OCI-LY3 (cell line): ENCODE measurements around the gene SUSD1.
A peak's percentile ranks its signal among the peaks of the same experiment; 100 is the strongest.

Source experiments
- H2AFZ ChIP-seq: fragments of 200-600, 300-600 bp; shearing (Covaris generic); 2 replicates; pipeline ENCODE4 v1.6.0; 2014; ENCODE audit warnings: antibody characterized with exemption, low read depth, low read length
- H3K27ac ChIP-seq: fragments of 200-600, 300-600 bp; sonication (generic); 2 replicates; pipeline ENCODE4 v1.5.1; 2014; ENCODE audit warnings: mild to moderate bottlenecking, low read length, moderate library complexity, mixed read lengths
- H3K27me3 ChIP-seq: fragments of 200-600, 300-600 bp; sonication (generic); 2 replicates; pipeline ENCODE4 v1.6.1; 2014; ENCODE audit warnings: low read depth, low read length, mixed read lengths
- H3K36me3 ChIP-seq: fragments of 200-600, 300-600 bp; sonication (generic); replicated peaks from 2 replicates; pipeline ENCODE3; 2014; ENCODE audit warnings: low read depth, low read length, mixed read lengths
- H3K4me1 ChIP-seq: fragments of 300-600, 200-600 bp; sonication (generic); 2 replicates; pipeline ENCODE4 v1.6.1; 2014; ENCODE audit warnings: low read length, mixed read lengths
- H3K4me2 ChIP-seq: fragments of 200-600, 300-600 bp; sonication (generic); 2 replicates; pipeline ENCODE4 v1.6.1; 2014; ENCODE audit warnings: low read length, mixed read lengths
- H3K4me3 ChIP-seq: fragments of 300-600, 200-600 bp; sonication (generic); 2 replicates; pipeline ENCODE4 v1.5.1; 2014; ENCODE audit warnings: antibody characterized with exemption, mild to moderate bottlenecking, low read length, moderate library complexity
- H3K79me2 ChIP-seq: fragments of 300-600, 200-600 bp; shearing (Covaris generic); 2 replicates; pipeline ENCODE4 v1.6.1; 2014; ENCODE audit warnings: mild to moderate bottlenecking, low read length, mixed read lengths
- H3K9ac ChIP-seq: fragments of 300-600, 200-600 bp; shearing (Covaris generic); 2 replicates; pipeline ENCODE4 v1.6.0; 2014; ENCODE audit warnings: mild to moderate bottlenecking, low read length, moderate library complexity
- H3K9me3 ChIP-seq: fragments of 200-600, 300-600 bp; shearing (Covaris generic); 2 replicates; pipeline ENCODE4 v1.6.1; 2014; ENCODE audit warnings: low read length, mixed read lengths; ENCODE audit not compliant: insufficient read depth
- H4K20me1 ChIP-seq: fragments of 200-600, 300-600 bp; sonication (generic); 2 replicates; pipeline ENCODE4 v1.6.1; 2016; ENCODE audit warnings: low read length, mixed read lengths; ENCODE audit not compliant: insufficient read depth
- CTCF ChIP-seq: fragments of 200-600, 300-600 bp; sonication (generic); IDR thresholded peaks from 2 replicates; pipeline ENCODE4 v1.5.1; 2014; ENCODE audit warnings: antibody characterized with exemption, low read length, low read depth
- EZH2phosphoT487 ChIP-seq: fragments of 200-600 bp; shearing (Covaris generic); IDR thresholded peaks from 2 replicates; pipeline ENCODE4 v1.6.1; 2018; ENCODE audit warnings: antibody characterized with exemption, mixed run types, low read depth

The SUSD1 gene

GRCh38 chr9:112035166-112035826 lies 139.8 kb downstream of the SUSD1 start:
- Histone ChIP-seq H3K9ac (peak overlapping the region; percentile 47), H3K79me2 (no peaks in the 10 kb centered on the region), H3K36me3 (no peaks in the 10 kb centered on the region), H3K4me2 (peak overlapping the region; percentile 65), H3K27me3 (no peaks in the 10 kb centered on the region), H3K9me3 (no peaks in the 10 kb centered on the region), H3K27ac (peak overlapping the region; percentile 98), H3K4me3 (no peak overlapping the region), H3K4me1 (peaks cover 90% of the 10 kb centered on the region), H4K20me1 (no peaks in the 10 kb centered on the region), H2AFZ (no peak overlapping the region)
- TF ChIP-seq EZH2phosphoT487: no peak
- no peak for TF ChIP-seq CTCF

- Histone ChIP-seq H3K4me2 (peak overlapping the region; percentile 65), H3K27me3 (no peaks in the 10 kb centered on the region), H3K9ac (peak overlapping the region; percentile 67), H2AFZ (no peak overlapping the region), H3K27ac (peak overlapping the region; percentile 98), H4K20me1 (no peaks in the 10 kb centered on the region), H3K4me1 (peaks cover 94% of the 10 kb centered on the region), H3K79me2 (no peaks in the 10 kb centered on the region), H3K36me3 (no peaks in the 10 kb centered on the region), H3K9me3 (no peaks in the 10 kb centered on the region), H3K4me3 (no peak overlapping the region)
- no peak for TF ChIP-seq EZH2phosphoT487
- 0 out of 2 replicates have a peak, but pooled peaks have one; percentile 3 for TF ChIP-seq CTCF
These were observed 140.9 kb downstream of the SUSD1 start for GRCh38 chr9:112034216-112034611.

GRCh38 chr9:112033237-112034215 lies 141.6 kb downstream of the SUSD1 start:
- peak overlapping the region; percentile 65 for H3K4me2 ChIP-seq
- H3K27ac ChIP-seq: peak overlapping the region; percentile 98
- no peaks in the 10 kb centered on the region for H3K79me2 ChIP-seq
- H3K27me3 ChIP-seq: no peaks in the 10 kb centered on the region
- no peak overlapping the region for H2AFZ ChIP-seq
- peak overlapping the region; percentile 67 for H3K9ac ChIP-seq
- peaks cover 94% of the 10 kb centered on the region for H3K4me1 ChIP-seq
- no peaks in the 10 kb centered on the region for H3K9me3 ChIP-seq
- TF ChIP-seq CTCF (no peak), EZH2phosphoT487 (no peak)
- no peaks in the 10 kb centered on the region for H4K20me1 ChIP-seq
- peak overlapping the region; percentile 17; the same call in 1 of the 2 replicates for H3K4me3 ChIP-seq
- H3K36me3 ChIP-seq: no peaks in the 10 kb centered on the region

GRCh38 chr9:112032743-112033142 lies 142.4 kb downstream of the SUSD1 start:
- Histone ChIP-seq H3K4me3 (peak overlapping the region; percentile 17; the same call in 1 of the 2 replicates), H3K9ac (peak overlapping the region; percentile 67), H3K27me3 (no peaks in the 10 kb centered on the region), H3K36me3 (no peaks in the 10 kb centered on the region), H2AFZ (no peak overlapping the region), H3K79me2 (no peaks in the 10 kb centered on the region), H3K27ac (peak overlapping the region; percentile 98), H3K4me2 (peak overlapping the region; percentile 65), H3K9me3 (no peaks in the 10 kb centered on the region), H3K4me1 (peaks cover 94% of the 10 kb centered on the region), H4K20me1 (no peaks in the 10 kb centered on the region)
- TF ChIP-seq EZH2phosphoT487 (no peak), CTCF (no peak)
